Breast epithelium (tissue), 3 donors: ENCODE measurements around the gene ATP2C2.

Experiments
- POLR2AphosphoS5 ChIP-seq, 3 donors: sonication (generic); formaldehyde crosslinking; IDR thresholded peaks; one replicate each; pipeline ENCODE4 v1.6.1; 2017; ENCODE audit warnings: antibody characterized with exemption in 3 of 3
- TF ChIP-seq, protein P1 (sequence below), 3 donors: fragments of 450-650 bp; IDR thresholded peaks; one replicate each; pipeline ENCODE4 v1.5.1; 2016 to 2017; ENCODE audit warnings: antibody characterized with exemption in 3 of 3, mild to moderate bottlenecking in 3 of 3, moderate library complexity in 3 of 3

DNA sequence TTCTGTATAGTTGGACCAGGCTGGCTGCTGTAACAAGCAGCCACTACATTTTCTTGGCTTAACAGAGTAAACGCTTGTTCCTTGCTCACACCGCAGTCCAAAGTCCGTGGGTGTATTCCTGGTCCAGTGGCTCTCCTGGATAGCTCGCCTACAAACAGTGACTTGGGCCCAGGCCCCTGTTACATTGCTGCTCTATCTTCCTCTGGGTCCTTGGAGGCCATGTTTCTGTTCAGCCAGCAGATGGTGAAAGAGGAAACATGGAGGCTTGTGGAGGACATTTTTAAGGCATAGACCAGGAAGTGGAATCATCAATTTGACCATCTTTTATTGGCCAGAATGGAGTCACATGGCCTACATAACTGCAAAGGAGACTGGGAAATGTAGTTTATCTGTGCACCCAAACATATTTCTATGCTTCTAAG is 55.1 kb downstream of the ATP2C2 start:
- no peak for TF ChIP-seq POLR2AphosphoS5 (IDR thresholded peaks at IDR 0.05)
- TF ChIP-seq, protein P1, sequence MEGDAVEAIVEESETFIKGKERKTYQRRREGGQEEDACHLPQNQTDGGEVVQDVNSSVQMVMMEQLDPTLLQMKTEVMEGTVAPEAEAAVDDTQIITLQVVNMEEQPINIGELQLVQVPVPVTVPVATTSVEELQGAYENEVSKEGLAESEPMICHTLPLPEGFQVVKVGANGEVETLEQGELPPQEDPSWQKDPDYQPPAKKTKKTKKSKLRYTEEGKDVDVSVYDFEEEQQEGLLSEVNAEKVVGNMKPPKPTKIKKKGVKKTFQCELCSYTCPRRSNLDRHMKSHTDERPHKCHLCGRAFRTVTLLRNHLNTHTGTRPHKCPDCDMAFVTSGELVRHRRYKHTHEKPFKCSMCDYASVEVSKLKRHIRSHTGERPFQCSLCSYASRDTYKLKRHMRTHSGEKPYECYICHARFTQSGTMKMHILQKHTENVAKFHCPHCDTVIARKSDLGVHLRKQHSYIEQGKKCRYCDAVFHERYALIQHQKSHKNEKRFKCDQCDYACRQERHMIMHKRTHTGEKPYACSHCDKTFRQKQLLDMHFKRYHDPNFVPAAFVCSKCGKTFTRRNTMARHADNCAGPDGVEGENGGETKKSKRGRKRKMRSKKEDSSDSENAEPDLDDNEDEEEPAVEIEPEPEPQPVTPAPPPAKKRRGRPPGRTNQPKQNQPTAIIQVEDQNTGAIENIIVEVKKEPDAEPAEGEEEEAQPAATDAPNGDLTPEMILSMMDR (IDR thresholded peaks at IDR 0.05) = no peak
